HUES64 (cell line): ENCODE measurements around the gene TSC22D1.
"Not testable (repeated sequence)": the region's sequence is repeated elsewhere in the genome, so short reads cannot be mapped to it uniquely, and the experiment has no call there.

Experiments
- H3K27ac ChIP-seq: 2 replicates; pipeline ENCODE4 v1.7.0; 2013; ENCODE audit warnings: low read depth, low read length, inconsistent platforms
- H3K27me3 ChIP-seq: 2 replicates; pipeline ENCODE4 v1.6.1; 2013; ENCODE audit warnings: mild to moderate bottlenecking, low read length; ENCODE audit not compliant: insufficient read depth
- H3K36me3 ChIP-seq: 2 replicates; pipeline ENCODE4 v1.6.1; 2013; ENCODE audit warnings: mild to moderate bottlenecking, low read length; ENCODE audit not compliant: insufficient read depth
- H3K4me1 ChIP-seq: 2 replicates; pipeline ENCODE4 v1.6.1; 2013; ENCODE audit warnings: mild to moderate bottlenecking, low read length, moderate library complexity; ENCODE audit not compliant: insufficient read depth
- H3K4me3 ChIP-seq: 2 replicates; pipeline ENCODE4 v1.5.1; 2013; ENCODE audit warnings: mild to moderate bottlenecking, low read length, moderate library complexity
- H3K9ac ChIP-seq: 2 replicates; pipeline ENCODE4 v1.6.1; 2013; ENCODE audit warnings: mild to moderate bottlenecking, low read depth, low read length
- H3K9me3 ChIP-seq: 2 replicates; pipeline ENCODE4 v1.6.1; 2013; ENCODE audit warnings: low read depth, low read length; ENCODE audit not compliant: insufficient read depth
- WGBS: fragments of 150-250, 120-280 bp; methylation state at CpG from one replicate; pipeline ENCODE4 v1.1.7; 2013; ENCODE audit warnings: missing lambda C conversion rate; 5-methylcytosine and 5-hydroxymethylcytosine counted together

TSC22D1 gene

DNA sequence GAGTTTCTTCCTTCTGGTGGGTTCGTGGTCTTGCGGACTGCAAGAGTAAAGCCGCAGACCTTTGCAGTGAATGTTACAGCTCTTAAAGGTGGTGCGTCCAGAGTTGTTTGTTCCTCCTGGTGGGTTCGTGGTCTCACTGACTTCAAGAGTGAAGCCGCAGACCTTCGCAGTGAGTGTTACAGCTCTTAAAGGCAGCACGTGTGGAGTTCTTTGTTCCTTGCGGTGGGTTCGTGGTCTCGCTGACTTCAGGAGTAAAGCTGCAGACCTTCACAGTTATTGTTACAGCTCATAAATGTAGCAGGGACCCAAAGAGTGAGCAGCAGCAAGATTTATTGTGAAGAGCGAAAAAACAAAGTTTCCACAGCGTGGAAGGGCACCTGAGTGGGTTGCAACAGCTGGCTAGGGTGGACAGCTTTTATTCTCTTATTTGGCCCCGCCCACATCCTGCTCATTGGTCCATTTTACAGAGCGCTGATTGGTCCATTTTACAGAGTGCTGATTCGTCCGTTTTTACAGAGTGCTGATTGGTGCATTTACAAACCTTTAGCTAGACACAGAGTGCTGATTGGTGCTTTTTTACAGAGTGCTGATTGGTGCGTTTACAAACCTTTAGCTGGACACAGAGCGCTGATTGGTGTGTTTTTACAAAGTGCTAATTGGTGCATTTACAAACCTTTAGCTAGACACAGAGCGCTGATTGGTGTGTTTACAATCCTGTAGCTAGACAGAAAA is 17.9 kb upstream of the TSC22D1 start:
- WGBS: 97% methylated on average over 20 of the region's 20 CpGs

DNA sequence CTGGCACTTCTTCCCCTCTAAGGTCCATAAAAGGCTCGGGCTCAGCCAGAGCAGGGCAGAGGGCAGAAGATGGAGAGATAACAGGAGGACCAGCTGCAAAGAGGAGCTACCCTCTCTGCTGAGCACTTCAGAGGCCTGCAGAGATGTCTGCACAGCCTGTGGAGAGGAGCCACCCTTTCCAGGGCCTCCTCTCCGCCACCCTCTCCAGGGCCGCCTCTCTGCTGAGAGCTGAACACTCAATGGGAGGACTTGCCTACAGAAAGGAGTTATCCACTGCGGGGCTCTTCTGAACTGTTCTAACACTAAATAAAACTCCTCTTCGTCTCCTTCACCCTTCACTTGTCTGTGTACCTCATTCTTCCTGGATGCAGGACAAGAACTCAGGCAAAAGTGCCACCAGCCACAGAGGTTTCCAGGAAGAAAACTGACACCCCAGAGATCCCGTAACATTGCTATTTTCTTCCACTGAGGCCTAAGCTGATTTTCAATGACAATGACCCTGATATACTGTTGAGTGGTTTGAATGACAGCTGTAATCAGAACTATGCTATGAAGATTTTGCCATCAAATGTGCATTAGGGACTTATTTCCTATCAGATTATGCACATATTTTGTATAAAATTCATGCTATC is 16.2 kb upstream of the TSC22D1 start:
- no peaks in the 10 kb centered on the region for H3K9me3 ChIP-seq
- H3K4me3 ChIP-seq: no peak overlapping the region
- H3K27ac ChIP-seq: no peak overlapping the region
- no peaks in the 10 kb centered on the region for H3K36me3 ChIP-seq
- no peaks in the 10 kb centered on the region for H3K27me3 ChIP-seq
- 93% methylated on average over 6 of the region's 6 CpGs for WGBS
- H3K9ac ChIP-seq: no peak overlapping the region
- no peaks in the 10 kb centered on the region; the same call in 1 of the 2 replicates for H3K4me1 ChIP-seq

More for the DNA sequence above, 17.9 kb upstream of the TSC22D1 start:
- not testable (repeated sequence) for H3K27me3 ChIP-seq, H3K4me3 ChIP-seq, H3K4me1 ChIP-seq, H3K27ac ChIP-seq, H3K9me3 ChIP-seq, H3K9ac ChIP-seq, H3K36me3 ChIP-seq

DNA sequence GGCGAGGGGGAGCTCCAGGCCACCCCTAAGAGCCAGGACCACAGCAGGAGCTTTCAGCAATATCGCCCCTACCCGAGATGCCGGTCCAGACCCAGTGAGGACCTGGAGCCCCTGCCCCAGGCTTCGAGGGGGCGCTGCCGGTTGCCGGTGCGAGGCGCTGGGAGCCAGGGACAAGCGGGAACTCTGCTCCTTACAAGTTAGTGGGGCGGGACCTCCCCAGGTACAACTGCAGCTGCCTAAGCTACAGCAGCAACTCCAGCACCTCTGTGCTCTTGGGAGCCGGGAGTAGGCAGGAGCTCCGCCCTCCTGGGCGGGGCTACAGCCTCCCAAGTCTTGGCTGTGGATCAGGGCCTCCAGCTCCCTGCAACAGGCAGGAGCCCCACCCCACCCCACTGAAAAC is 15.2 kb upstream of the TSC22D1 start:
- no peak overlapping the region for H3K9ac ChIP-seq
- WGBS: 91% methylated on average over 15 of the region's 15 CpGs
- no peaks in the 10 kb centered on the region; the same call in 1 of the 2 replicates for H3K4me1 ChIP-seq
- H3K27me3 ChIP-seq: no peaks in the 10 kb centered on the region
- no peaks in the 10 kb centered on the region for H3K9me3 ChIP-seq
- H3K36me3 ChIP-seq: no peaks in the 10 kb centered on the region
- no peak overlapping the region for H3K4me3 ChIP-seq
- no peak overlapping the region for H3K27ac ChIP-seq

DNA sequence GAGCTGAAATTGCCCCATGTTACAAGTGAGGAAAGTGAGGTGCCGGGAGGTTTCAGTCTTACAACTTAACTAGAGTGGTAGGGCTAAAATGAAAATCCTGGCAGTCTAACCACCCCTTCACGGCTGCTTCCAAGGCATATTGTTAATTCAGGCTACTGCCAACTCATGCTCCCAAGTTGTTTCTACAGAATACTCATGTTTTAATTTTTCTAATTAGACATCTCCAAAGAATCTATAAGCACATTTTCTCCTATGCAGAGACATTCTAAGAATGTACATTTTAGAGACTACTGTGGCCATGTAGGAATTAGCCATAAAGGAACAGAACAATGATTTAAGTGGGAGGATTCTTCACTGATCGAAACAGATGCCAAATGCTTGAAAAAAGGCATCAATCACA is 7.0 kb upstream of the TSC22D1 start:
- WGBS: 93% methylated on average over 3 of the region's 3 CpGs
- Histone ChIP-seq H3K36me3 (no peaks in the 10 kb centered on the region), H3K27me3 (no peaks in the 10 kb centered on the region), H3K27ac (no peak overlapping the region), H3K9me3 (no peaks in the 10 kb centered on the region), H3K4me3 (no peak overlapping the region), H3K4me1 (peaks cover 18% of the 10 kb centered on the region), H3K9ac (no peak overlapping the region)

DNA sequence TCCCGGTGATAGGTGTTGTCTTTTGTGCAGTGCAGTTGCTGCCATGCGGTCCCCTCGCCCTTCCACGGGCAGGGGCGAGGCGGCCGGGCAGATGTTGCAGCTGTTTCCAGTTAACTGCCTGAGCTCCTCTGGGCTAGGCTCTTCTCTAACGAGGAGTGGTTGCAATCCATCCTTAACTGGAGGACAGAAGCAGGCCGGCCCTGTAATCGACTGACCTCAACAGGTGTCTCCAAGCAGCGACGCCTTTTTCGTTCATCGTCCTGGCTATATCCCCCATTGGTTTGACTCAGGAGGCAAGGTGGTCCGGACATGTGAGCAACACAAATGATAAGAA is 1.9 kb upstream of the TSC22D1 start:
- Histone ChIP-seq H3K9ac (peak overlapping the region; percentile 91), H3K4me3 (peak overlapping the region; percentile 93), H3K27ac (peak overlapping the region; percentile 100), H3K36me3 (peaks cover 20% of the 10 kb centered on the region), H3K4me1 (peaks cover 43% of the 10 kb centered on the region), H3K27me3 (no peaks in the 10 kb centered on the region), H3K9me3 (no peaks in the 10 kb centered on the region)
- under 1% methylated on average over 15 of the region's 15 CpGs for WGBS

DNA sequence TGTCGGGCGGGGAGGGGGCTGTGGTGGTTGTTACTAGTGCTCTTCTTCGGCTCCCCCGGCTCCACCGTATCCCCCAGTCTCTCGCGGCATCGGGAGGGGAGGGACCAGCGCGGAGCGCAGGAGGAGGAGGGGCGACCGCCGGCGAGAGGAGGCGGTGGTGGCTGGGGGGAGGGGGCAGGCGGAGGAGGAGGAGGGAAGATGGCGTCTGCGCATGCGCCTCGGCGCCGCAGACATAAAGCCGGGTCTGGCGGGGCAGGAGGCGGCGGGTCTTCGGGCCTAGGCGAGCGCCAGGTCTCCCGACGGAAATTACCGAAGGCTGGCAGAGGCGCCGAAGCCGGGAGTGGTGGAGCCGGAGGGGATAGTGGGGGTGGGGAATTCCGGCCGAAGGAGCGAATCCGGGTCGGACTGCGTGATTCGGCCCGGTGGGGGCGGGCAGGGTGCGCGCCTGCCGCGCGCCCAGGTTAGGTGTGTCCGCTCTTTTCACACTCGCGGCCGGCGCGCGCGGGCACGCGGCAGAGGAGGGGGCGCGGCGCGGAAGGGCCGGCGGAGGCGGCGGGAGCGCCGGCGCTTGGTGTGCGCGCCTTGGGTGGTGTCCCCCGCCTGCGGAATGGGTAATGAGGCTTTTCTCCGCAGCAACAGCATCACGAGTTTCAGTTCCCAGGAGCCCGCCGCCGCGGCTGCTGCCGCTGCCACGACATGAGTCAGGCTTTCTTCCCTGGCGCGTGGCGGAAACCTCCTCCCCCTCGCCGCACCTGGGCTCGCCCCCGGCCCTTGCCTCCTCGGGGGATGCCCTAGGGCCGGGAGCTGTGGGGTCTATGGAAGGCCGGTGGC is 1.3 kb upstream of the TSC22D1 start:
- H3K4me1 ChIP-seq: peaks cover 48% of the 10 kb centered on the region
- H3K4me3 ChIP-seq: peak overlapping the region; percentile 93
- H3K27ac ChIP-seq: peak overlapping the region; percentile 100
- no peaks in the 10 kb centered on the region for H3K27me3 ChIP-seq
- peak overlapping the region; percentile 91 for H3K9ac ChIP-seq
- H3K9me3 ChIP-seq: no peaks in the 10 kb centered on the region
- H3K36me3 ChIP-seq: peaks cover 20% of the 10 kb centered on the region
- WGBS: under 1% methylated on average over 94 of the region's 94 CpGs

DNA sequence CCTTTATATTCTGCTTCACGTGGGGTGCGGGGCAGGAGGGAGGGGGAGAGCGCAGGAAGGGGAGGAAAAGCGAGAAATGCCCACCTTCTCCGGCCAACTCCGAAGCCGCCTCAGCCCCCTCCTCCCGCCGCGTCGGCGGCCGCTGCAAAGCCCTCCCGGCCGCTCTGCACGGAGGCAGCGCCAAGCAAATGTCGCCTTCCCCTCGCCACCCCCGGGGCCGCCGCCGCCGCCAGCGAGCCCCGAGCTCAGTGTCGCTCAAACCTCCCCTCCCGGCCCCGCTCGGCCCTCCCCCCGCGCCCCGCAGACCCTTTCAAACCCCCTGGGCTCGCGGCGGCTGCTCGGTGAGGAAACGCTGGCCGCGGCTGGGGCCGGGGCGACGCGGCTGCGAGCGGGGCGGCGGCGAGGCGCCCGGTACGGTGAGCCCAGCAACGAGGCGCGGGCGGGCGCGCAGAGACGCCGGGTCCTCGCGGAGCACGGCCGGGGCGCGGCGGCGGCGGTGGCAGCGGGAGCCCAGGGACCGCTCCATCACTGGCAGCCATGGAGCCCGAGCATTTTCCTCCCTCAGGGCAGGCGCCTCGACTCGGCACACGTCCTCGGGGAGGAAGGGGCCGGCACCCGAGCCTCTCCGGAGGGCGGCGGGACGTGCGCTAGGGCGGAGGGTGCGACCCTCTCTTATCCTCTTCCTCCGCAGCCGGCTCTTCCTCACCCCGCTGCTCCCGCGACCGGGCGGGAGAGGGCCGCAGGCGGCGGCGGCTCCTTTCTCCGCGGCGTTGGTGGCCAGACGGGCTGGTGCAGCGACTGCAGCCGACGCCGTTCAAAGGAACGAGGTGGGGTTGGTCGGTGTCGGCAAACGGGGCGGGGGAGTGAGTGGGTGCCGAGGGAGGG is 463 bp upstream of the TSC22D1 start:
- peak overlapping the region; percentile 90 for H3K9ac ChIP-seq
- H3K27ac ChIP-seq: peak overlapping the region; percentile 97
- no peaks in the 10 kb centered on the region for H3K27me3 ChIP-seq
- H3K9me3 ChIP-seq: no peaks in the 10 kb centered on the region
- peaks cover 56% of the 10 kb centered on the region for H3K4me1 ChIP-seq
- whole genome bisulfite sequencing: under 1% methylated on average over 108 of the region's 111 CpGs
- H3K4me3 ChIP-seq: peak overlapping the region; percentile 93
- H3K36me3 ChIP-seq: peaks cover 20% of the 10 kb centered on the region

DNA sequence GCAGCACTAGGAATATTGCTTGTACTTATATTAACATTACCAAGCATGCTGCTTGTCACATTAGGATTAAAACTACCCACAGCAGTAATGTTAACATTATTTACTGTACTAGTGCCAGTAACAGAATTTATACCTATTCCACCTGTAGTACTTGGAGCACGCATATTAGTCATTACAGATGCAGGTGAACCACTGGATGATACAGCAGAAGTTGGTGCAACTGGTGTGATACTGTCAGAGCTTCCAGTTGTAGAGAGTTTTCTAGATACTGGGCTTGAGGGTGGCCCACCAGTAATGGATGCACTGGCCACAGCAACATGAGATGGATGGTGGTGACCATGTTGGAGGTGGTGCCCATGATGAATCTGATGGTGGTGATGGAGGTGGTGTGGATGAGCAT is 1.1 kb downstream of the TSC22D1 start:
- Histone ChIP-seq H3K9me3 (no peaks in the 10 kb centered on the region), H3K36me3 (peaks cover 24% of the 10 kb centered on the region), H3K27ac (no peak overlapping the region), H3K9ac (no peak overlapping the region), H3K4me3 (peak overlapping the region; percentile 93), H3K27me3 (no peaks in the 10 kb centered on the region), H3K4me1 (peaks cover 66% of the 10 kb centered on the region)
- WGBS: 100% methylated on average over 1 of the region's 1 CpG

DNA sequence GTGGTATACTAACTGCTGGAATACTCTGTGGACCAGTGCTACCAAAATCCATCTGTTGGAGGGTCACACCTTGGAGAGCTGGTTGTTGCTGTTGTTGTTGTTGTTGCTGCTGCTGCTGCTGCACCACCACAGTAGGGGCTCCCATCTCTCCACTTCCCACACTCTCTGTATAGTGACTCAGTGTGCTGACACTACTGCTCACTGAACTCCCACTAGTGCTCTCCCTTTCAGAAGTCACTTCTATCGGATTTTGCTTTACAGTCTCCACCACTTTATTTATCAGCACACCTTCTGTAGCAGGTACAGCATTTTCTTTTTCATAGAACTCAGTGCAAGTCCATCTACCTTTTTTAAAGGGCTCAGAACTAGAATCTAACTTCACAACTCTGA is 1.7 kb downstream of the TSC22D1 start:
- 73% methylated on average over 1 of the region's 1 CpG for WGBS
- H3K27me3 ChIP-seq: no peaks in the 10 kb centered on the region
- H3K36me3 ChIP-seq: peaks cover 24% of the 10 kb centered on the region
- peaks cover 62% of the 10 kb centered on the region for H3K4me1 ChIP-seq
- H3K9ac ChIP-seq: no peak overlapping the region
- peak overlapping the region; percentile 93 for H3K4me3 ChIP-seq
- H3K27ac ChIP-seq: no peak overlapping the region
- H3K9me3 ChIP-seq: no peaks in the 10 kb centered on the region

DNA sequence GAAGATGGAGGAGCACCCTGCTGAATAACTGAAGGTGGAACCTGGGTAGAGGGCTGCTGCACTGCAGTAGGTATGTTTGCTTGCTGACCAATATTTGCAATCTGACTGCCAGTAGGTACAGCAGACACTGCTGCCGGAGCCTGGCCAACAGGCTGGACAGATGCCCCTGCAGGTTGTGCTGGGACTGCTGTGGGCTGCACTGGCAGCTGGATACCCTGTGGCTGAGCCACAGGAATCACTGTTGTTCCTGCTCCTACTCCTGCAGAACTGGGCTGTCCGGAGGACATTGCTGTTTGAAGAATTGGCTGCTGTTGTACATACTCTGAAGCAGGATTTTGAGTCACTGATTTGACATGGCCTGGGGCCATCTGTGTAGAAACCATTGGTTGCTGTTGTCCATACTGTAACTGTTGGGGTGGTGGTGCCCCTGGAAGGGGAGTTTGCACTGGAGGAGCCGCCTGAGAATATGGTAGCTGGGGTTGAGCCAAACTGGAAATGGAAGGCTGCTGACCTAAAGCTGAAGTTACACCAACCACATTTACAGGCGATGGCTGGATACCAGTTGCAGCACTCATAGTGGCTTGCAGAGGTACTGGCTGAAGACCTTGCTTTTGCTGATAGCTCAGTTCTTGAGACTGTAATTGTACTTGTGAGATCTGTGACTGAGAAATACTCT is 2.2 kb downstream of the TSC22D1 start:
- Histone ChIP-seq H3K27ac (no peak overlapping the region), H3K9ac (no peak overlapping the region)

More for the DNA sequence above, 2.2 kb downstream of the TSC22D1 start:
- H3K9me3 ChIP-seq: no peaks in the 10 kb centered on the region
- H3K4me1 ChIP-seq: peaks cover 56% of the 10 kb centered on the region
- peaks cover 24% of the 10 kb centered on the region for H3K36me3 ChIP-seq
- no peaks in the 10 kb centered on the region for H3K27me3 ChIP-seq
- peak overlapping the region; percentile 93 for H3K4me3 ChIP-seq
- 89% methylated on average over 4 of the region's 4 CpGs for WGBS
